IMR-90 (cell line): ENCODE results near the gene ARHGEF17.

Source experiments
- BHLHE40 ChIP-seq: fragments of 150-350 bp; IDR thresholded peaks from 2 replicates; pipeline ENCODE4 v1.6.1; 2016; ENCODE audit warnings: mild to moderate bottlenecking, low read depth, low read length
- CEBPB ChIP-seq: IDR thresholded peaks from 2 replicates; pipeline ENCODE4 v1.6.1; 2012; ENCODE audit warnings: low read depth, low read length, improper control_type of control experiment
- MAZ ChIP-seq: IDR thresholded peaks from 2 replicates; pipeline ENCODE4 v1.6.1; 2012; ENCODE audit warnings: low read depth, mild to moderate bottlenecking, low read length, improper control_type of control experiment, moderate library complexity, borderline replicate concordance
- POLR2A ChIP-seq: IDR thresholded peaks from 2 replicates; pipeline ENCODE4 v1.6.1; 2012; ENCODE audit warnings: mild to moderate bottlenecking, low read depth, low read length
- RCOR1 ChIP-seq: IDR thresholded peaks from 2 replicates; pipeline ENCODE4 v1.6.1; 2012; ENCODE audit warnings: mild to moderate bottlenecking, low read length, improper control_type of control experiment; ENCODE audit not compliant: insufficient replicate concordance
- TF ChIP-seq, protein P1 (sequence below): conservative IDR thresholded peaks from 2 replicates; pipeline ENCODE4 v1.5.1; 2012; ENCODE audit warnings: mild to moderate bottlenecking, low read depth, low read length, improper control_type of control experiment

GRCh38 chr11:73331138-73331916 lies 23.3 kb downstream of the ARHGEF17 start:
- TF ChIP-seq CEBPB: no peak
- TF ChIP-seq, protein P1, sequence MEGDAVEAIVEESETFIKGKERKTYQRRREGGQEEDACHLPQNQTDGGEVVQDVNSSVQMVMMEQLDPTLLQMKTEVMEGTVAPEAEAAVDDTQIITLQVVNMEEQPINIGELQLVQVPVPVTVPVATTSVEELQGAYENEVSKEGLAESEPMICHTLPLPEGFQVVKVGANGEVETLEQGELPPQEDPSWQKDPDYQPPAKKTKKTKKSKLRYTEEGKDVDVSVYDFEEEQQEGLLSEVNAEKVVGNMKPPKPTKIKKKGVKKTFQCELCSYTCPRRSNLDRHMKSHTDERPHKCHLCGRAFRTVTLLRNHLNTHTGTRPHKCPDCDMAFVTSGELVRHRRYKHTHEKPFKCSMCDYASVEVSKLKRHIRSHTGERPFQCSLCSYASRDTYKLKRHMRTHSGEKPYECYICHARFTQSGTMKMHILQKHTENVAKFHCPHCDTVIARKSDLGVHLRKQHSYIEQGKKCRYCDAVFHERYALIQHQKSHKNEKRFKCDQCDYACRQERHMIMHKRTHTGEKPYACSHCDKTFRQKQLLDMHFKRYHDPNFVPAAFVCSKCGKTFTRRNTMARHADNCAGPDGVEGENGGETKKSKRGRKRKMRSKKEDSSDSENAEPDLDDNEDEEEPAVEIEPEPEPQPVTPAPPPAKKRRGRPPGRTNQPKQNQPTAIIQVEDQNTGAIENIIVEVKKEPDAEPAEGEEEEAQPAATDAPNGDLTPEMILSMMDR: no peak
- TF ChIP-seq MAZ: 0 out of 2 replicates have a peak, but pooled peaks have one; percentile 16
- TF ChIP-seq RCOR1: no peak
- no peak for TF ChIP-seq POLR2A
- TF ChIP-seq BHLHE40: no peak
